ENCODE data around the gene SLC31A1.

The SLC31A1 gene

GRCh38 chr9:113184539-113184938 lies 36.8 kb upstream of the SLC31A1 start:
- Histone ChIP-seq H2AFZ (ENCODE audit: low read depth, low read length) (no peak overlapping the region), H3K4me3 (ENCODE audit: low read length) (no peak overlapping the region), H3K36me3 (replicated peaks; ENCODE audit: low read depth, low read length) (peaks cover 91% of the 10 kb centered on the region), H3K4me1 (ENCODE audit: low read length) (no peaks in the 10 kb centered on the region), H3K27ac (ENCODE audit: low read length) (no peak overlapping the region), H3K79me2 (ENCODE audit: low read length) (no peaks in the 10 kb centered on the region), H3K9me3 (ENCODE audit: insufficient read depth, low read length) (no peaks in the 10 kb centered on the region), H4K20me1 (ENCODE audit: insufficient read depth, low read length) (no peaks in the 10 kb centered on the region; the same call in 1 of the 2 replicates), H3K27me3 (ENCODE audit: low read depth, low read length) (no peaks in the 10 kb centered on the region), H3K9ac (ENCODE audit: low read length) (no peak overlapping the region), H3K4me2 (ENCODE audit: low read length) (no peak overlapping the region)
- TF ChIP-seq EZH2phosphoT487 (IDR thresholded peaks at IDR 0.05; ENCODE audit: low read depth): no peak
- TF ChIP-seq, protein P1, sequence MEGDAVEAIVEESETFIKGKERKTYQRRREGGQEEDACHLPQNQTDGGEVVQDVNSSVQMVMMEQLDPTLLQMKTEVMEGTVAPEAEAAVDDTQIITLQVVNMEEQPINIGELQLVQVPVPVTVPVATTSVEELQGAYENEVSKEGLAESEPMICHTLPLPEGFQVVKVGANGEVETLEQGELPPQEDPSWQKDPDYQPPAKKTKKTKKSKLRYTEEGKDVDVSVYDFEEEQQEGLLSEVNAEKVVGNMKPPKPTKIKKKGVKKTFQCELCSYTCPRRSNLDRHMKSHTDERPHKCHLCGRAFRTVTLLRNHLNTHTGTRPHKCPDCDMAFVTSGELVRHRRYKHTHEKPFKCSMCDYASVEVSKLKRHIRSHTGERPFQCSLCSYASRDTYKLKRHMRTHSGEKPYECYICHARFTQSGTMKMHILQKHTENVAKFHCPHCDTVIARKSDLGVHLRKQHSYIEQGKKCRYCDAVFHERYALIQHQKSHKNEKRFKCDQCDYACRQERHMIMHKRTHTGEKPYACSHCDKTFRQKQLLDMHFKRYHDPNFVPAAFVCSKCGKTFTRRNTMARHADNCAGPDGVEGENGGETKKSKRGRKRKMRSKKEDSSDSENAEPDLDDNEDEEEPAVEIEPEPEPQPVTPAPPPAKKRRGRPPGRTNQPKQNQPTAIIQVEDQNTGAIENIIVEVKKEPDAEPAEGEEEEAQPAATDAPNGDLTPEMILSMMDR (IDR thresholded peaks at IDR 0.05; ENCODE audit: low read depth, low read length): no peak

DNA sequence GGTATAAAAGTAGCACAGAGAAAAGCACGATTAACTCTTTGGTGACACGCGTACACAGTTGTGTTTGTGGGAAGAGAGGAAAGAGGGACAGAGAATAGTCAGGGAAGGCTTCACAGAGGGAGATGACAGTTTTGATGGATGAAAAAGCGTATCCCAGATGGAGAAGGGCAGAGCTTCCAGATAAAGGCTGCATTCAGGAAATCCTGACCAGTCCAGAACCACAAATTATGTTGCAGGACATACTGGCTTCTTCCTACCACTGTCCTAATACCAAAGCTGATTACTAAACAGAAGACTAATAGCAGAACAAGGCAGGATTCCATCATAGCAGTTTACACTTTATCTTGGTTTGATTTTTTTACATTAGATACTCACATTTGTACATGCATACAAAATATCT lies 36.1 kb upstream of the SLC31A1 start:
- Histone ChIP-seq H4K20me1 (ENCODE audit: insufficient read depth, low read length) (no peaks in the 10 kb centered on the region; the same call in 1 of the 2 replicates), H3K27me3 (ENCODE audit: low read depth, low read length) (no peaks in the 10 kb centered on the region), H3K4me3 (ENCODE audit: low read length) (no peak overlapping the region), H3K79me2 (ENCODE audit: low read length) (no peaks in the 10 kb centered on the region), H3K4me1 (ENCODE audit: low read length) (no peaks in the 10 kb centered on the region), H3K9ac (ENCODE audit: low read length) (no peak overlapping the region), H3K4me2 (ENCODE audit: low read length) (no peak overlapping the region), H3K27ac (ENCODE audit: low read length) (no peak overlapping the region), H3K9me3 (ENCODE audit: insufficient read depth, low read length) (no peaks in the 10 kb centered on the region), H3K36me3 (replicated peaks; ENCODE audit: low read depth, low read length) (peaks cover 89% of the 10 kb centered on the region), H2AFZ (ENCODE audit: low read depth, low read length) (no peak overlapping the region)
- TF ChIP-seq, protein P1 (IDR thresholded peaks at IDR 0.05; ENCODE audit: low read depth, low read length): no peak
- no peak for TF ChIP-seq EZH2phosphoT487 (IDR thresholded peaks at IDR 0.05; ENCODE audit: low read depth)

- H3K4me2 ChIP-seq (ENCODE audit: low read length): no peak overlapping the region
- no peak overlapping the region for H3K4me3 ChIP-seq (ENCODE audit: low read length)
- no peaks in the 10 kb centered on the region for H3K27me3 ChIP-seq (ENCODE audit: low read depth, low read length)
- no peak overlapping the region for H3K9ac ChIP-seq (ENCODE audit: low read length)
- no peaks in the 10 kb centered on the region for H3K79me2 ChIP-seq (ENCODE audit: low read length)
- no peaks in the 10 kb centered on the region for H3K4me1 ChIP-seq (ENCODE audit: low read length)
- H3K36me3 ChIP-seq (replicated peaks; ENCODE audit: low read depth, low read length): peaks cover 83% of the 10 kb centered on the region
- no peak overlapping the region for H3K27ac ChIP-seq (ENCODE audit: low read length)
- H3K9me3 ChIP-seq (ENCODE audit: insufficient read depth, low read length): no peaks in the 10 kb centered on the region
- H4K20me1 ChIP-seq (ENCODE audit: insufficient read depth, low read length): no peaks in the 10 kb centered on the region; the same call in 1 of the 2 replicates
- TF ChIP-seq EZH2phosphoT487 (IDR thresholded peaks at IDR 0.05; ENCODE audit: low read depth): no peak
- TF ChIP-seq, protein P1 (IDR thresholded peaks at IDR 0.05; ENCODE audit: low read depth, low read length): no peak
- H2AFZ ChIP-seq (ENCODE audit: low read depth, low read length): no peak overlapping the region
These were observed 35.1 kb upstream of the SLC31A1 start for GRCh38 chr9:113186137-113186755.

DNA sequence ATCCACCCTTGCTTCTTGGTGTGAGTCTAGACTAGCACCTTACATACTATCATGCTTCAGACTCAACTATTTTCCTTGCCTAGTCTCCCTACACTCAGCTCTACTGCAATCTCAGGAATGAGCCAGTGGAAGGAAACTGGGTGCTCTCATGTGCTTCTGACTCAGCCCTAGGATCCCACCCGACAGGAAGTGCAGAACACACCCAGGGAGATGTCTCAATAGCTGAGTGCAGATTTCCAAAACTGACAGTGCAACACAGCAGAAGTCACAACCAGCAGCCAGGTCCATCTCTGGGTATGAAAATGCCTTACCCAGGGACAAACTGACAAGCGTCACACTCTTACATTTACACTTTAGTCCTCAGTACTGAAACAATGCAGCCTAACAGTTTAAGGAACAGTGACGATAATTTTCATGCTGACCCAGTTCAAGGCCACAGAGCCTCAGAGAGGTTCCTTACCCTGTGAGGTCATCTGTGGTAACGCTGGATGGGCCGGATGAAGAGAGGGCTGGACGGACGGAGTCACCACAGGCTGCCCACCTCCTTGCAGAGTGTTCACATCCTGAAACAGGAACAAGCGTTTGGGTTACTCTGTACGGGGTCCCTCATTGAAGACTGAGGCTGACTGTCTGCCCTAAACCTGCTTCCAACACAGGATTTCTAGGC lies 33.3 kb upstream of the SLC31A1 start:
- H4K20me1 ChIP-seq (ENCODE audit: insufficient read depth, low read length): no peaks in the 10 kb centered on the region
- no peaks in the 10 kb centered on the region for H3K9me3 ChIP-seq (ENCODE audit: insufficient read depth, low read length)
- H3K36me3 ChIP-seq (replicated peaks; ENCODE audit: low read depth, low read length): peaks cover 69% of the 10 kb centered on the region
- H3K9ac ChIP-seq (ENCODE audit: low read length): no peak overlapping the region
- H3K27ac ChIP-seq (ENCODE audit: low read length): no peak overlapping the region
- no peak overlapping the region for H3K4me2 ChIP-seq (ENCODE audit: low read length)
- no peaks in the 10 kb centered on the region for H3K4me1 ChIP-seq (ENCODE audit: low read length)
- no peak overlapping the region for H2AFZ ChIP-seq (ENCODE audit: low read depth, low read length)
- TF ChIP-seq, protein P1 (IDR thresholded peaks at IDR 0.05; ENCODE audit: low read depth, low read length): no peak
- no peak for TF ChIP-seq EZH2phosphoT487 (IDR thresholded peaks at IDR 0.05; ENCODE audit: low read depth)
- H3K27me3 ChIP-seq (ENCODE audit: low read depth, low read length): no peaks in the 10 kb centered on the region
- H3K79me2 ChIP-seq (ENCODE audit: low read length): no peaks in the 10 kb centered on the region
- no peak overlapping the region for H3K4me3 ChIP-seq (ENCODE audit: low read length)

Measured in OCI-LY3 (cell line).